ENCODE results near the gene GREM2. TPM values are rescaled to one million over a fixed set of nuclear protein-coding genes. Genes with fewer than 3 reads are reported as not detected.

Gene GREM2
- total and polyA plus RNA-seq, 9 of the 15 experiments (the other 6 are each of a cell fraction or from before 2014, with no cell fraction given) = 0.01 to 0.07 (median 0.05) TPM; not detected in 5

DNA sequence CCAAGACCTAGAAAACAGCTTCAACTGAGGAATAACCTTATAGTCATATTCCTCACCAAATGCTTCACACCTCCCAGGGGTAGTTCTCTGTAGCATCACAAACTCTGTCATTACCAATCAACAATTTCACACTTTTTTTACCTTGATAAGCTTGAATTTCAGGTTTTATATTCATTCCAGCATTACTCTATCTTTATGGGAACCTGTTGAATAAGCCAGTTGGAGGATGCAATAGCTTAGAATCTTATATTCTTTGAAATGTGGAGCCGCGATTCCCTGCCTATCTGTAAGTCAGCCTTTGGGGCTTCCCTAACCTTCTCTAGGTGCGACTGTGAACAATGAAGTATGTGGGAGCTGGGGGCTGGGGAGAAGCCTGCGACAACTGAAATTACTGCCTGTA lies 145.4 kb downstream of the GREM2 start (continued):
- TF ChIP-seq THRAP3 (IDR thresholded peaks at IDR 0.05; ENCODE audit: borderline replicate concordance) = no peak
- no peak for TF ChIP-seq PHF21A (IDR thresholded peaks at IDR 0.05; ENCODE audit: borderline replicate concordance, low read depth)
- TF ChIP-seq, protein P1, sequence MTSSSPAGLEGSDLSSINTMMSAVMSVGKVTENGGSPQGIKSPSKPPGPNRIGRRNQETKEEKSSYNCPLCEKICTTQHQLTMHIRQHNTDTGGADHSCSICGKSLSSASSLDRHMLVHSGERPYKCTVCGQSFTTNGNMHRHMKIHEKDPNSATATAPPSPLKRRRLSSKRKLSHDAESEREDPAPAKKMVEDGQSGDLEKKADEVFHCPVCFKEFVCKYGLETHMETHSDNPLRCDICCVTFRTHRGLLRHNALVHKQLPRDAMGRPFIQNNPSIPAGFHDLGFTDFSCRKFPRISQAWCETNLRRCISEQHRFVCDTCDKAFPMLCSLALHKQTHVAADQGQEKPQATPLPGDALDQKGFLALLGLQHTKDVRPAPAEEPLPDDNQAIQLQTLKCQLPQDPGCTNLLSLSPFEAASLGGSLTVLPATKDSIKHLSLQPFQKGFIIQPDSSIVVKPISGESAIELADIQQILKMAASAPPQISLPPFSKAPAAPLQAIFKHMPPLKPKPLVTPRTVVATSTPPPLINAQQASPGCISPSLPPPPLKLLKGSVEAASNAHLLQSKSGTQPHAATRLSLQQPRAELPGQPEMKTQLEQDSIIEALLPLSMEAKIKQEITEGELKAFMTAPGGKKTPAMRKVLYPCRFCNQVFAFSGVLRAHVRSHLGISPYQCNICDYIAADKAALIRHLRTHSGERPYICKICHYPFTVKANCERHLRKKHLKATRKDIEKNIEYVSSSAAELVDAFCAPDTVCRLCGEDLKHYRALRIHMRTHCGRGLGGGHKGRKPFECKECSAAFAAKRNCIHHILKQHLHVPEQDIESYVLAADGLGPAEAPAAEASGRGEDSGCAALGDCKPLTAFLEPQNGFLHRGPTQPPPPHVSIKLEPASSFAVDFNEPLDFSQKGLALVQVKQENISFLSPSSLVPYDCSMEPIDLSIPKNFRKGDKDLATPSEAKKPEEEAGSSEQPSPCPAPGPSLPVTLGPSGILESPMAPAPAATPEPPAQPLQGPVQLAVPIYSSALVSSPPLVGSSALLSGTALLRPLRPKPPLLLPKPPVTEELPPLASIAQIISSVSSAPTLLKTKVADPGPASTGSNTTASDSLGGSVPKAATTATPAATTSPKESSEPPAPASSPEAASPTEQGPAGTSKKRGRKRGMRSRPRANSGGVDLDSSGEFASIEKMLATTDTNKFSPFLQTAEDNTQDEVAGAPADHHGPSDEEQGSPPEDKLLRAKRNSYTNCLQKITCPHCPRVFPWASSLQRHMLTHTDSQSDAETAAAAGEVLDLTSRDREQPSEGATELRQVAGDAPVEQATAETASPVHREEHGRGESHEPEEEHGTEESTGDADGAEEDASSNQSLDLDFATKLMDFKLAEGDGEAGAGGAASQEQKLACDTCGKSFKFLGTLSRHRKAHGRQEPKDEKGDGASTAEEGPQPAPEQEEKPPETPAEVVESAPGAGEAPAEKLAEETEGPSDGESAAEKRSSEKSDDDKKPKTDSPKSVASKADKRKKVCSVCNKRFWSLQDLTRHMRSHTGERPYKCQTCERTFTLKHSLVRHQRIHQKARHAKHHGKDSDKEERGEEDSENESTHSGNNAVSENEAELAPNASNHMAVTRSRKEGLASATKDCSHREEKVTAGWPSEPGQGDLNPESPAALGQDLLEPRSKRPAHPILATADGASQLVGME (CRISPR knock-in tag; IDR thresholded peaks at IDR 0.05) = no peak
- TF ChIP-seq SPI1 (IDR thresholded peaks at IDR 0.05; ENCODE audit: borderline replicate concordance, low read depth, low read length) = no peak
- no peak for TF ChIP-seq NFE2 (IDR thresholded peaks at IDR 0.05; ENCODE audit: low read depth)
- TF ChIP-seq ARID2 (IDR thresholded peaks at IDR 0.05) = no peak
- no peak for TF ChIP-seq SIN3A (IDR thresholded peaks at IDR 0.05; ENCODE audit: borderline replicate concordance in 2 of 2, control insufficient read depth in 1 of 2, low read depth in 2 of 2, low read length in 2 of 2)
- no peak for TF ChIP-seq ZNF274 (IDR thresholded peaks at IDR 0.05; ENCODE audit: borderline replicate concordance, low read depth, low read length)
- no peak for TF ChIP-seq MBD2 (IDR thresholded peaks at IDR 0.05; ENCODE audit: borderline replicate concordance, low read depth)

Measured in K562 (cell line).